ENCODE data around the gene FBL. TPM values are rescaled to one million over a fixed set of nuclear protein-coding genes. Genes with fewer than 3 reads are reported as not detected.

Gene FBL
- total RNA-seq, 1 experiment from 2014 or later, result 554 TPM

DNA sequence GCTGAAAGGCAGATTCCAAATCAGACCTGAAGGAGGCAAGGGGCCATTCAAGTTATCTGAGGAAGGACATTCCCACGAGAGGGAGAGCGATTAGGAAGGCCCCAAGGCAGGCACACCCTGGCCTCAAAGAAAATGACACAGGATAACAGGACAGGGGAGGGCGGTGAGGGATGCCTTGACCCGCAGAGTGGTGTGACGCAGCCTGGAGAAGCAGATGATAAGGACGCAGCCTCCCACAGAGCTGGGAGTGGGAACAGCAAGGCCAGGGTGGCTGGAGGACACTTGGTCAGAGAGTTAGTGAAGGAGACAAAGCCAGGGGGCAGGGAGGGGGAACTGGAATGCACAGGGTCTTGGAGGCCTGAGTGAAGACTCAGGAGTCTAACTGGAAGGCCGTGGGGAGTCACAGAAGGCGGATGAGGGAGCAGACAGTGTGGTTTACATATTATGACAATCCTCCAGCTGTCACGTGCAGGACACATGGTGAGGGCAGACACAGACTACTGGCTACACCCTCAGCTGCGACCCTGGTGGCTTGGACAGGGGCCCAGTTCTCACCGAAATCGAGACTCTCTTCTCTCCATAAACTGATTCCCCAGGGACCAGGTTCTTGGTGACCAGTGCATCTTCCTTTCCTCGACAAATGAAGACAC is 6.4 kb downstream of the FBL start:
- TF ChIP-seq CBX3 (IDR thresholded peaks at IDR 0.05; ENCODE audit: low read depth) (no peak), ELF1 (IDR thresholded peaks at IDR 0.05; ENCODE audit: borderline replicate concordance, low read depth) (no peak), YY1 (IDR thresholded peaks at IDR 0.05; ENCODE audit: extremely low read depth, insufficient replicate concordance, low read depth, low read length) (no peak), POLR2A (IDR thresholded peaks at IDR 0.05; ENCODE audit: borderline replicate concordance, extremely low read depth, insufficient read depth, insufficient read length) (no peak), SRF (IDR thresholded peaks at IDR 0.05; ENCODE audit: low read depth) (no peak), FOSL1 (IDR thresholded peaks at IDR 0.05; ENCODE audit: low read depth) (no peak), CEBPB (IDR thresholded peaks at IDR 0.05; ENCODE audit: low read depth) (no peak), TCF7L2 (IDR thresholded peaks at IDR 0.05; ENCODE audit: borderline replicate concordance, extremely low read depth, insufficient read depth, insufficient read length) (no peak), POLR2AphosphoS5 (IDR thresholded peaks at IDR 0.05; ENCODE audit: low read depth, low read length) (no peak), RAD21 (IDR thresholded peaks at IDR 0.05; ENCODE audit: low read depth) (no peak), EZH2 (IDR thresholded peaks at IDR 0.05) (no peak), ZNF274 (IDR thresholded peaks at IDR 0.05; ENCODE audit: low read depth, low read length) (no peak), EGR1 (IDR thresholded peaks at IDR 0.05; ENCODE audit: low read depth) (no peak), SIN3A (IDR thresholded peaks at IDR 0.05; ENCODE audit: low read depth) (no peak)
- TF ChIP-seq, protein P1, sequence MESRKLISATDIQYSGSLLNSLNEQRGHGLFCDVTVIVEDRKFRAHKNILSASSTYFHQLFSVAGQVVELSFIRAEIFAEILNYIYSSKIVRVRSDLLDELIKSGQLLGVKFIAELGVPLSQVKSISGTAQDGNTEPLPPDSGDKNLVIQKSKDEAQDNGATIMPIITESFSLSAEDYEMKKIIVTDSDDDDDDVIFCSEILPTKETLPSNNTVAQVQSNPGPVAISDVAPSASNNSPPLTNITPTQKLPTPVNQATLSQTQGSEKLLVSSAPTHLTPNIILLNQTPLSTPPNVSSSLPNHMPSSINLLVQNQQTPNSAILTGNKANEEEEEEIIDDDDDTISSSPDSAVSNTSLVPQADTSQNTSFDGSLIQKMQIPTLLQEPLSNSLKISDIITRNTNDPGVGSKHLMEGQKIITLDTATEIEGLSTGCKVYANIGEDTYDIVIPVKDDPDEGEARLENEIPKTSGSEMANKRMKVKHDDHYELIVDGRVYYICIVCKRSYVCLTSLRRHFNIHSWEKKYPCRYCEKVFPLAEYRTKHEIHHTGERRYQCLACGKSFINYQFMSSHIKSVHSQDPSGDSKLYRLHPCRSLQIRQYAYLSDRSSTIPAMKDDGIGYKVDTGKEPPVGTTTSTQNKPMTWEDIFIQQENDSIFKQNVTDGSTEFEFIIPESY (IDR thresholded peaks at IDR 0.05; ENCODE audit: extremely low read depth, insufficient replicate concordance, low read length), result no peak
- TF ChIP-seq, protein P2, sequence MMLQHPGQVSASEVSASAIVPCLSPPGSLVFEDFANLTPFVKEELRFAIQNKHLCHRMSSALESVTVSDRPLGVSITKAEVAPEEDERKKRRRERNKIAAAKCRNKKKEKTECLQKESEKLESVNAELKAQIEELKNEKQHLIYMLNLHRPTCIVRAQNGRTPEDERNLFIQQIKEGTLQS (IDR thresholded peaks at IDR 0.05), result no peak
- TF ChIP-seq, protein P3, sequence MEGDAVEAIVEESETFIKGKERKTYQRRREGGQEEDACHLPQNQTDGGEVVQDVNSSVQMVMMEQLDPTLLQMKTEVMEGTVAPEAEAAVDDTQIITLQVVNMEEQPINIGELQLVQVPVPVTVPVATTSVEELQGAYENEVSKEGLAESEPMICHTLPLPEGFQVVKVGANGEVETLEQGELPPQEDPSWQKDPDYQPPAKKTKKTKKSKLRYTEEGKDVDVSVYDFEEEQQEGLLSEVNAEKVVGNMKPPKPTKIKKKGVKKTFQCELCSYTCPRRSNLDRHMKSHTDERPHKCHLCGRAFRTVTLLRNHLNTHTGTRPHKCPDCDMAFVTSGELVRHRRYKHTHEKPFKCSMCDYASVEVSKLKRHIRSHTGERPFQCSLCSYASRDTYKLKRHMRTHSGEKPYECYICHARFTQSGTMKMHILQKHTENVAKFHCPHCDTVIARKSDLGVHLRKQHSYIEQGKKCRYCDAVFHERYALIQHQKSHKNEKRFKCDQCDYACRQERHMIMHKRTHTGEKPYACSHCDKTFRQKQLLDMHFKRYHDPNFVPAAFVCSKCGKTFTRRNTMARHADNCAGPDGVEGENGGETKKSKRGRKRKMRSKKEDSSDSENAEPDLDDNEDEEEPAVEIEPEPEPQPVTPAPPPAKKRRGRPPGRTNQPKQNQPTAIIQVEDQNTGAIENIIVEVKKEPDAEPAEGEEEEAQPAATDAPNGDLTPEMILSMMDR (IDR thresholded peaks at IDR 0.05 in 2 of 3, conservative IDR thresholded peaks at IDR 0.05 in 1 of 3; ENCODE audit: borderline replicate concordance in 1 of 3, insufficient read depth in 1 of 3, low read depth in 2 of 3, low read length in 2 of 3), result no peak
- TF ChIP-seq, protein P4, sequence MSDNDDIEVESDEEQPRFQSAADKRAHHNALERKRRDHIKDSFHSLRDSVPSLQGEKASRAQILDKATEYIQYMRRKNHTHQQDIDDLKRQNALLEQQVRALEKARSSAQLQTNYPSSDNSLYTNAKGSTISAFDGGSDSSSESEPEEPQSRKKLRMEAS (IDR thresholded peaks at IDR 0.05), result no peak
- no peaks in the 10 kb centered on the region for H3K27me3 ChIP-seq (ENCODE audit: insufficient read depth, low read length)
- H3K9me3 ChIP-seq (ENCODE audit: control insufficient read depth in 1 of 2, insufficient read depth in 1 of 2, low read depth in 1 of 2, low read length in 2 of 2), result no peaks in the 10 kb centered on the region
- no peak overlapping the region for H3K4me2 ChIP-seq (ENCODE audit: low read length)
- H3K9me2 ChIP-seq (ENCODE audit: insufficient read depth), result no peaks in the 10 kb centered on the region
- no TSS peak for BruUV-seq (replicated peaks)
- peaks cover 17 to 22% of the 10 kb centered on the region in 2 experiments for H3K4me1 ChIP-seq (ENCODE audit: control insufficient read depth in 1 of 2, insufficient read depth in 2 of 2, low read length in 2 of 2)
- ATAC-seq (no peak), DNase-seq (ENCODE audit: low read depth, low spot score) (no peak)
- peaks cover 89% of the 10 kb centered on the region for H3K79me2 ChIP-seq (ENCODE audit: insufficient read depth, low read length)
- H3K4me3 ChIP-seq (replicated peaks in 1 of 2; ENCODE audit: low read depth in 1 of 2, low read length in 2 of 2), result no peak overlapping the region
- no peak overlapping the region for H3K9ac ChIP-seq (ENCODE audit: low read length)
- ChIA-PET CTCF (no interaction called here), RAD21 (ENCODE audit: low non-redundant PET in 1 of 2, low total read pairs in 2 of 2, uncharacterized antibody in 2 of 2, unreplicated experiment in 2 of 2) (no interaction called here), POLR2A (no interaction called here)
- H2AFZ ChIP-seq (ENCODE audit: low read depth, low read length, poor library complexity, severe bottlenecking), result no peak overlapping the region
- intact Hi-C loops (cut with micrococcal nuclease), result loop anchor here (5.0 kb wide), 1 partner anchor 288 kb away; no protein-coding TSS in a partner anchor
- H3K36me3 ChIP-seq (ENCODE audit: control insufficient read depth in 1 of 2, insufficient read depth in 2 of 2, low read length in 2 of 2), result peaks cover 43 to 56% of the 10 kb centered on the region in 2 experiments
- no peak overlapping the region; the same call in 1 of the 2 replicates for H3K27ac ChIP-seq (ENCODE audit: low read depth, low read length)
- H4K20me1 ChIP-seq (ENCODE audit: insufficient read depth), result peaks cover 24% of the 10 kb centered on the region; the same call in 1 of the 2 replicates

Data from HCT116 (cell line).